ENCODE results near the gene TSC22D1. TPM values are rescaled to one million over a fixed set of nuclear protein-coding genes. Genes with fewer than 3 reads are reported as not detected.

TSC22D1 gene
- total RNA-seq, 2 experiments from 2014 or later: 14.6 to 27.7 TPM

- H3K27ac ChIP-seq (ENCODE audit: low read depth, low read length, poor library complexity, severe bottlenecking): no peak overlapping the region
- no peaks in the 10 kb centered on the region for H4K20me1 ChIP-seq (ENCODE audit: insufficient read depth, low read length)
- ChIA-PET POLR2A (no interaction called here), CTCF (ENCODE audit: unreplicated experiment) (no interaction called here)
- no peak for DNase-seq (ENCODE audit: low spot score)
- no peaks in the 10 kb centered on the region for H3K36me3 ChIP-seq (ENCODE audit: insufficient read depth, low read length)
- no peaks in the 10 kb centered on the region for H3K4me1 ChIP-seq (ENCODE audit: insufficient read depth, low read length, poor library complexity, severe bottlenecking)
- intact Hi-C loops (cut with micrococcal nuclease; ENCODE audit: unreplicated experiment): no loop called here
- H3K79me2 ChIP-seq (ENCODE audit: insufficient read depth, low read depth, low read length): no peaks in the 10 kb centered on the region
- H3K9me3 ChIP-seq (ENCODE audit: low read length): no peaks in the 10 kb centered on the region
- TF ChIP-seq EZH2phosphoT487 (IDR thresholded peaks at IDR 0.05; ENCODE audit: borderline replicate concordance, low read depth, low read length): no peak
- TF ChIP-seq, protein P1, sequence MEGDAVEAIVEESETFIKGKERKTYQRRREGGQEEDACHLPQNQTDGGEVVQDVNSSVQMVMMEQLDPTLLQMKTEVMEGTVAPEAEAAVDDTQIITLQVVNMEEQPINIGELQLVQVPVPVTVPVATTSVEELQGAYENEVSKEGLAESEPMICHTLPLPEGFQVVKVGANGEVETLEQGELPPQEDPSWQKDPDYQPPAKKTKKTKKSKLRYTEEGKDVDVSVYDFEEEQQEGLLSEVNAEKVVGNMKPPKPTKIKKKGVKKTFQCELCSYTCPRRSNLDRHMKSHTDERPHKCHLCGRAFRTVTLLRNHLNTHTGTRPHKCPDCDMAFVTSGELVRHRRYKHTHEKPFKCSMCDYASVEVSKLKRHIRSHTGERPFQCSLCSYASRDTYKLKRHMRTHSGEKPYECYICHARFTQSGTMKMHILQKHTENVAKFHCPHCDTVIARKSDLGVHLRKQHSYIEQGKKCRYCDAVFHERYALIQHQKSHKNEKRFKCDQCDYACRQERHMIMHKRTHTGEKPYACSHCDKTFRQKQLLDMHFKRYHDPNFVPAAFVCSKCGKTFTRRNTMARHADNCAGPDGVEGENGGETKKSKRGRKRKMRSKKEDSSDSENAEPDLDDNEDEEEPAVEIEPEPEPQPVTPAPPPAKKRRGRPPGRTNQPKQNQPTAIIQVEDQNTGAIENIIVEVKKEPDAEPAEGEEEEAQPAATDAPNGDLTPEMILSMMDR (conservative IDR thresholded peaks at IDR 0.05; ENCODE audit: low read length): no peak
- no TSS peak for BruUV-seq (replicated peaks)
- no peaks in the 10 kb centered on the region for H3K9me2 ChIP-seq (ENCODE audit: insufficient read depth, low read length)
- no peak overlapping the region for H3K4me2 ChIP-seq (ENCODE audit: low read length)
- no peak overlapping the region for H3K4me3 ChIP-seq (ENCODE audit: low read depth, low read length, poor library complexity, severe bottlenecking)
- H2AFZ ChIP-seq (ENCODE audit: low read length): no peak overlapping the region
These were observed 171.6 kb downstream of the TSC22D1 start for GRCh38 chr13:44404261-44405132.

DNA sequence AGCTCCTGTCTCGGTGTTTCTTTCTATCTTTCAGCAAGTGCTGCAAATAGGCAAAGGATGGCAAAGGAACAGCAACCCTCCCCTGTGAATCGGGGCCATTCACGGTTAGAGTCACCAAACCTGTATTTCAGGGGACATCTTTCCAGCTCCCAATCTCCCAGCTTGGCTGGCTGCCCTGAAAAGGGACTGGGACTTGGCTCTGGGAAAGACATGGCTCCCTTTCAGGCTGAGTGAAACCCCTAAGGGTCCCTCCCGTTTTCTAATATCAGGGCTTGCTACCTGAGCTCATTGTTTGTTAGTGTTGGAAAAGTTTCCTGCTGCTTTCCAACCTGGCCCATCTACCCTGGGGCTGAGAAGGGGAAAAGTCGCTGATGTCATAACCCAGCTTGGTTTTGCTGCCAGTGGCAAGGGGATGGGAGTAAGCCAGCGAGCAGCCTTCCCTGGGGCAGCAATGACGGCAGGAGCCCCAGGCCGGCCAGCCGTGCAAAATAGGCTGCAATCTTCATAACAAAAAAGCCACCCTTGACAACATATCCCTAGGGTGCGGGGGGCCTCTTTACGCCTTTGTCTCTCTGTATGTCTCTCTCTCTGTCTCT lies 172.6 kb downstream of the TSC22D1 start:
- Histone ChIP-seq H4K20me1 (ENCODE audit: insufficient read depth, low read length) (no peaks in the 10 kb centered on the region), H3K9me2 (ENCODE audit: insufficient read depth, low read length) (no peaks in the 10 kb centered on the region), H3K4me2 (ENCODE audit: low read length) (no peak overlapping the region), H3K4me3 (ENCODE audit: low read depth, low read length, poor library complexity, severe bottlenecking) (no peak overlapping the region), H3K27ac (ENCODE audit: low read depth, low read length, poor library complexity, severe bottlenecking) (no peak overlapping the region), H2AFZ (ENCODE audit: low read length) (no peak overlapping the region), H3K36me3 (ENCODE audit: insufficient read depth, low read length) (no peaks in the 10 kb centered on the region), H3K9me3 (ENCODE audit: low read length) (no peaks in the 10 kb centered on the region), H3K79me2 (ENCODE audit: insufficient read depth, low read depth, low read length) (no peaks in the 10 kb centered on the region), H3K4me1 (ENCODE audit: insufficient read depth, low read length, poor library complexity, severe bottlenecking) (no peaks in the 10 kb centered on the region)
- TF ChIP-seq EZH2phosphoT487 (IDR thresholded peaks at IDR 0.05; ENCODE audit: borderline replicate concordance, low read depth, low read length): no peak
- TF ChIP-seq, protein P1 (conservative IDR thresholded peaks at IDR 0.05; ENCODE audit: low read length): no peak
- POLR2A ChIA-PET: no interaction called here
- CTCF ChIA-PET (ENCODE audit: unreplicated experiment): no interaction called here
- DNase-seq (ENCODE audit: low spot score): no peak
- no TSS peak for BruUV-seq (replicated peaks)
- intact Hi-C loops (cut with micrococcal nuclease; ENCODE audit: unreplicated experiment): no loop called here

DNA sequence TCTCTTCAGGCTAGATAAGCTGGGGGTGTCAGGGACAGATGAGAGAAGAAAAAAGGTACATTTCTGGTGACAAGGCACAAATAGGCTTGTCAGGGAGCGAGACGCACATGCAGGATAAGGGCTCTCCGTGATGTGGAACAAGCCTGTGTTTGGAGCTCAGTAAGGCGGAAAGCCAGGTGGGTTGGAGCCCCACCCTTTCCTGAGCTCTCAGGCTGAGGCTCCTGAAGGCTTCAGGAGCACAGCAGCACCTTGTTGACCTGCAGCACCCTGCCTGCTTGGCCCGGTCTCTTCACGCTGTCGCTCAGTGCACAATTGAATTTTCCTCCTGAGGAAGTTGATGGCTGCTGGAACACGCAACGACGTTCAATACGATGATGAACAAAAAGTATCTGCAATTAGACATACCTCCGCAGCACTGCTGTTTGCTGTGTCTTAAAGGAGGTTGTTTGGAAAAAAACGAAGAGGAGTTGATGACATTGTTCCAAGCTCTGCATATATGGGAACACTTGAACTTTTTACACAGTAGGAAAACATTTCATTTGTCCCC lies 173.2 kb downstream of the TSC22D1 start:
- intact Hi-C loops (cut with micrococcal nuclease; ENCODE audit: unreplicated experiment): no loop called here
- Histone ChIP-seq H3K9me3 (ENCODE audit: low read length) (no peaks in the 10 kb centered on the region), H3K79me2 (ENCODE audit: insufficient read depth, low read depth, low read length) (no peaks in the 10 kb centered on the region), H2AFZ (ENCODE audit: low read length) (no peak overlapping the region), H3K27ac (ENCODE audit: low read depth, low read length, poor library complexity, severe bottlenecking) (no peak overlapping the region), H3K4me2 (ENCODE audit: low read length) (no peak overlapping the region), H4K20me1 (ENCODE audit: insufficient read depth, low read length) (no peaks in the 10 kb centered on the region), H3K36me3 (ENCODE audit: insufficient read depth, low read length) (no peaks in the 10 kb centered on the region), H3K4me3 (ENCODE audit: low read depth, low read length, poor library complexity, severe bottlenecking) (no peak overlapping the region), H3K9me2 (ENCODE audit: insufficient read depth, low read length) (no peaks in the 10 kb centered on the region), H3K4me1 (ENCODE audit: insufficient read depth, low read length, poor library complexity, severe bottlenecking) (no peaks in the 10 kb centered on the region)
- no peak for DNase-seq (ENCODE audit: low spot score)
- CTCF ChIA-PET (ENCODE audit: unreplicated experiment): no interaction called here
- TF ChIP-seq, protein P1 (conservative IDR thresholded peaks at IDR 0.05; ENCODE audit: low read length): no peak
- TF ChIP-seq EZH2phosphoT487 (IDR thresholded peaks at IDR 0.05; ENCODE audit: borderline replicate concordance, low read depth, low read length): no peak
- POLR2A ChIA-PET: no interaction called here
- BruUV-seq (replicated peaks): no TSS peak
